Suprapubic skin (tissue), 4 donors: ENCODE results near the gene SCAPER. TPM values are rescaled to one million over a fixed set of nuclear protein-coding genes. Genes with fewer than 3 reads are reported as not detected.
A peak's percentile ranks its signal among the peaks of the same experiment; 100 is the strongest.
"Not testable (repeated sequence)": the region's sequence is repeated elsewhere in the genome, so short reads cannot be mapped to it uniquely, and the experiment has no call there.

Experiments
- DNase-seq, 2 donors: peaks; one replicate each; pipeline ENCODE4 v3.0.0-alpha.2; 2019; ENCODE audit warnings: low spot score in 2 of 2
- H3K27ac ChIP-seq: fragments of 200-600 bp; sonication (generic); one replicate; pipeline ENCODE4 v1.5.1; 2019
- H3K27me3 ChIP-seq: fragments of 200-600 bp; sonication (generic); one replicate; pipeline ENCODE4 v1.5.1; 2019
- H3K36me3 ChIP-seq: fragments of 200-600 bp; sonication (generic); one replicate; pipeline ENCODE4 v1.5.1; 2019
- H3K4me1 ChIP-seq: fragments of 200-600 bp; sonication (generic); one replicate; pipeline ENCODE4 v1.5.1; 2019
- H3K4me3 ChIP-seq: fragments of 200-600 bp; sonication (generic); one replicate; pipeline ENCODE4 v1.5.1; 2019; ENCODE audit warnings: mild to moderate bottlenecking
- H3K9me3 ChIP-seq: fragments of 200-600 bp; sonication (generic); one replicate; pipeline ENCODE4 v1.5.1; 2019
- EP300 ChIP-seq: sonication (generic); formaldehyde crosslinking; IDR thresholded peaks from one replicate; pipeline ENCODE4 v1.6.1; 2017; ENCODE audit warnings: antibody characterized with exemption
- POLR2A ChIP-seq, 2 donors: fragments of 450-650 bp; IDR thresholded peaks; one replicate each; pipeline ENCODE4 v1.6.1; 2017; ENCODE audit warnings: antibody characterized with exemption in 2 of 2, mild to moderate bottlenecking in 2 of 2, moderate library complexity in 2 of 2
- POLR2AphosphoS5 ChIP-seq, 3 donors: sonication (generic); formaldehyde crosslinking; IDR thresholded peaks; one replicate each; pipeline ENCODE4 v1.6.1; 2017; ENCODE audit warnings: antibody characterized with exemption in 3 of 3
- WGBS: methylation state at CpG from one replicate; pipeline ENCODE4 v1.1.5; 2018; 5-methylcytosine and 5-hydroxymethylcytosine counted together
- total RNA-seq, 4 donors: library from RNA; depleted of rRNA; stranded (reverse); fragments of >200 nt; gene quantifications; one replicate each; pipeline ENCODE4 v1.1.0, GENCODE V29; 2016
- TF ChIP-seq, protein P1 (sequence below), 2 donors: fragments of 200-600 bp in 1 of 2; fragments of 450-650 bp in 1 of 2; sonication (generic) in 1 of 2; IDR thresholded peaks; one replicate each; pipeline ENCODE4 v1.5.1; 2016 to 2019; ENCODE audit warnings: antibody characterized with exemption in 2 of 2, mild to moderate bottlenecking in 1 of 2, moderate library complexity in 1 of 2

Gene SCAPER
- total RNA-seq, 4 donors from 2014 or later, result 26.3 to 61.4 (median 37.3) TPM

DNA sequence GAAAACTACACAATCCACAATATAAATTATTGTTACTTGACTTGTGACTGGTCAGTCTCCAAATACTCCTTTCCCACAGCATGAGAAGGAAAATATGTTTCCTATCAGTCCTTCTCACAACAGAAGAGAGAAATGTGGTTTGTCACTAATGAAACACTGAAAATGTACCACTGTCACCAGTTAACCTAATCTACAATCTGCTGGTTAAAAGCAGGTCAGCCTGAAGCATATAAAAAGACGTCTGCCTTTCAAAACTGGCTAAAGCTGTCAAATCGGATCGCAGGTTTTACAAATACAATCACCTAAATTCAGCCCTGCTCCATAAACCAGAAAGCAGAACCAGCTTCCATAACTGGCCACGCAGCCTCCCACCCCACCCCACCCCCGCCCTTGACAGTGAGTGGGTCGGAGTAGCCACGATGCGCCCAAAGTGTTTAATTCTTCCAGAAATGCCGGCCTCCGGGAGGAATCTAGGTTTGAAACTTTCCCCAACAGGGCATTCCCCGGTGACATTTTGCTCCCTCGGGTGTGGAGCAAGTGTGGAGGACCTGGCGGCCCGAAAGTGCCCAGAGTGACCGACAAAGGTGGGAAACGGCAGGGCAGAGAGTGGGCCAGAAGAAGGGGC, 594.6 kb downstream of the SCAPER start:
- Histone ChIP-seq H3K4me3 (peak overlapping the region; percentile 55), H3K9me3 (no peaks in the 10 kb centered on the region), H3K36me3 (no peaks in the 10 kb centered on the region), H3K27ac (peak overlapping the region; percentile 75), H3K4me1 (peaks cover 41% of the 10 kb centered on the region), H3K27me3 (no peaks in the 10 kb centered on the region)
- TF ChIP-seq, protein P1, sequence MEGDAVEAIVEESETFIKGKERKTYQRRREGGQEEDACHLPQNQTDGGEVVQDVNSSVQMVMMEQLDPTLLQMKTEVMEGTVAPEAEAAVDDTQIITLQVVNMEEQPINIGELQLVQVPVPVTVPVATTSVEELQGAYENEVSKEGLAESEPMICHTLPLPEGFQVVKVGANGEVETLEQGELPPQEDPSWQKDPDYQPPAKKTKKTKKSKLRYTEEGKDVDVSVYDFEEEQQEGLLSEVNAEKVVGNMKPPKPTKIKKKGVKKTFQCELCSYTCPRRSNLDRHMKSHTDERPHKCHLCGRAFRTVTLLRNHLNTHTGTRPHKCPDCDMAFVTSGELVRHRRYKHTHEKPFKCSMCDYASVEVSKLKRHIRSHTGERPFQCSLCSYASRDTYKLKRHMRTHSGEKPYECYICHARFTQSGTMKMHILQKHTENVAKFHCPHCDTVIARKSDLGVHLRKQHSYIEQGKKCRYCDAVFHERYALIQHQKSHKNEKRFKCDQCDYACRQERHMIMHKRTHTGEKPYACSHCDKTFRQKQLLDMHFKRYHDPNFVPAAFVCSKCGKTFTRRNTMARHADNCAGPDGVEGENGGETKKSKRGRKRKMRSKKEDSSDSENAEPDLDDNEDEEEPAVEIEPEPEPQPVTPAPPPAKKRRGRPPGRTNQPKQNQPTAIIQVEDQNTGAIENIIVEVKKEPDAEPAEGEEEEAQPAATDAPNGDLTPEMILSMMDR (IDR thresholded peaks at IDR 0.05), result no peak
- TF ChIP-seq POLR2AphosphoS5 (IDR thresholded peaks at IDR 0.05) (no peak), EP300 (no peak), POLR2A (IDR thresholded peaks at IDR 0.05) (no peak)
- under 1% methylated on average over 16 of the region's 16 CpGs for WGBS
- no peak for DNase-seq

DNA sequence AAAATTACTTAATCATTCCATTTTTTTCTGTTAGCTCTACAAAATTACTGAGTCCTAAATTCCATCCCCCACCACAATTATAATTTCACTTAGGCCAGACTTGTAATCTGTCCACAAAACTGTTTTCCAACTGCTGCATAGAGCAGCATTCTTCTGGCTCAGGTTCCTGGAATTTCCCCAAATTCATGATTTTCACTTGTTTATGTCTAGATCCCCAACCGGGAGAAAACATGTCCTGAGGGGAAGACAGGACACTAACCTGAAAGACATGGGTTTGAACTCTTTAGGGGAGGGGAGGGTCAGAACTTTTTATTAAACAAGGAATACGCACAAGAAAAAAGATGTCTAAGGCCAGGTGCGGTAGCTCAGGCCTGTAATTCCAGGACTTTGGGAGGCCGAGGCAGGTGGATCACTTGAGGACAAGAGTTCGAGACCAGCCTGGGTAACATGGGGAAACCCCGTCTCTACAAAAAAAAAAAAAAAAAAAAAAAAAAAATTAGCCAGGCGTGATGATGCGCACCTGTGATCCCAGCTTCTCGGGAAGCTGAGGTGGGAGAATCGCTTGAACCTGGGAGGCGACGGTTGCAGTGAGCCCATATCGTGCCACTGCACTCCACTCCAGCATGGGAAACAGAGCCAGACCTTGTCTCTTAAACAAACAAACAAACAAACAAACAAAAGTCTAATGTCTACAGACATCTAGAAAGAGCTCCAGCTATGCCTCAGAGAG, 595.4 kb downstream of the SCAPER start:
- TF ChIP-seq POLR2AphosphoS5 (IDR thresholded peaks at IDR 0.05) (no peak), EP300 (no peak), POLR2A (IDR thresholded peaks at IDR 0.05) (no peak)
- TF ChIP-seq, protein P1 (IDR thresholded peaks at IDR 0.05), result no peak
- no peaks in the 10 kb centered on the region for H3K36me3 ChIP-seq
- no peak overlapping the region for H3K27ac ChIP-seq
- no peak for DNase-seq
- 67% methylated on average over 13 of the region's 13 CpGs for WGBS
- H3K27me3 ChIP-seq, result no peaks in the 10 kb centered on the region
- H3K9me3 ChIP-seq, result no peaks in the 10 kb centered on the region
- peak overlapping the region; percentile 55 for H3K4me3 ChIP-seq
- peaks cover 41% of the 10 kb centered on the region for H3K4me1 ChIP-seq

DNA sequence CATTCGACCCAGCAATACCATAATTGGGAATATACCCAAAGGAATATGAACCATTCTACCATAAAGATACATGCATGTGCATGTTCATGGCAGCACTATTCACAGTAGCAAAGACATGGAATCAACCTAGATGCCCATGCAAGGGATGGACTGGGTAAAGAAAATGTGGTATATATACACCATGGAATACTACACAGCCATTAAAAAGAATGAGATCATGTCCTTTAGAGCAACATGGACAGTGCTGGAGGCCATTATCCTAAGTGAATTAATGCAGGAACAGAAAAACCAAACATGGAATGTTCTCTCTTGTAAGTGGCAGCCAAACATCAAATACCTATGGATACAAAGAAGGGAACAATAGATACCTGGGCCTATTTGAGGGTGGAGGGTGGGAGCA, 601.2 kb downstream of the SCAPER start:
- no peaks in the 10 kb centered on the region for H3K9me3 ChIP-seq
- no peaks in the 10 kb centered on the region for H3K27me3 ChIP-seq
- no peak overlapping the region for H3K4me3 ChIP-seq
- WGBS, result 100% methylated on average over 1 of the region's 1 CpG
- no peak for DNase-seq
- H3K36me3 ChIP-seq, result no peaks in the 10 kb centered on the region
- TF ChIP-seq POLR2AphosphoS5 (IDR thresholded peaks at IDR 0.05), result no peak
- no peak for TF ChIP-seq POLR2A (IDR thresholded peaks at IDR 0.05)
- no peak for TF ChIP-seq EP300
- TF ChIP-seq, protein P1 (IDR thresholded peaks at IDR 0.05), result no peak
- H3K27ac ChIP-seq, result no peak overlapping the region
- peaks cover 8% of the 10 kb centered on the region for H3K4me1 ChIP-seq

DNA sequence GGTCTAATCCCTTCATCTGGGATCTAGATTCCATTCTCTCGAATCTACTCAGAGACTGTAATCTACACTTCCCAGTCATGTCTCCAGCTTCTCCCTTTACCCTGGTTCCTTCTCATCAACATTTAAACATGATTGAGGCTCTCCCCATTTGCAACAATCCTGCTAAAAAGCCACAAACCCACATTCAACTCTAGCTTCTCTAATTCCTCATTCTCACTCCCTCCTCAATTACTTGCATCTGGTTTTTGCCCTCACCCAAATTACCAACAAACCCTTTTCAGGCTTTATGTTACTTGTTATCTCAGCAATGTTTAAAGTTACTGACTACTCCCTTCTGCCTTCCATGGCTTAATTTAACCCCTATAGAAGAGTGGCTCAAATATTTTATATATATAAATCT, 605.4 kb downstream of the SCAPER start:
- Histone ChIP-seq H3K36me3 (no peaks in the 10 kb centered on the region), H3K9me3 (no peaks in the 10 kb centered on the region), H3K27ac (no peak overlapping the region), H3K4me1 (peaks cover 4% of the 10 kb centered on the region), H3K27me3 (no peaks in the 10 kb centered on the region), H3K4me3 (no peak overlapping the region)
- DNase-seq, result no peak
- 70% methylated on average over 1 of the region's 1 CpG for WGBS
- TF ChIP-seq EP300 (no peak), POLR2A (IDR thresholded peaks at IDR 0.05) (no peak), POLR2AphosphoS5 (IDR thresholded peaks at IDR 0.05) (no peak)
- TF ChIP-seq, protein P1 (IDR thresholded peaks at IDR 0.05), result no peak

DNA sequence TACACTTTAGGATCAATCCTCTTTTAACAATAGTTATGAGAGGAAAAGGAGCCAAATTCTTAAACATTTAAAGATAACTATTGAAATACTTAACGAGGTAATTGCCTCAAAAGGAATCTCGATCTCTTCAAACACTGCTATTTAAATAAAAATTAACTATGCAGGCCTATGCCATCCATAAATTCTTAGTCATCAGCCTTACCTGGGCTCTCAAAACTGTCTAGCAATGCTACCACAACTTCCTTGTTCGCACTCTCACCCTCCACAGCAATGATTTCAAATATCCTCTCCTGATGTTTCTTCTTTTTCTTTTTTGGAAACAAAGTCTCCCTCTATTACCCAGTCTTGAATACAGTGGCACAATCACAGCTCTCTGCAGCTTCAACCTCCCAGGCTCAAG, 606.2 kb downstream of the SCAPER start:
- Histone ChIP-seq H3K9me3 (no peaks in the 10 kb centered on the region), H3K36me3 (no peaks in the 10 kb centered on the region), H3K27ac (no peak overlapping the region), H3K4me3 (no peak overlapping the region), H3K27me3 (no peaks in the 10 kb centered on the region), H3K4me1 (peaks cover 4% of the 10 kb centered on the region)
- WGBS, result 68% methylated on average over 3 of the region's 3 CpGs
- TF ChIP-seq, protein P1 (IDR thresholded peaks at IDR 0.05), result no peak
- TF ChIP-seq POLR2AphosphoS5 (IDR thresholded peaks at IDR 0.05), result no peak
- TF ChIP-seq EP300, result no peak
- no peak for TF ChIP-seq POLR2A (IDR thresholded peaks at IDR 0.05)
- no peak for DNase-seq

DNA sequence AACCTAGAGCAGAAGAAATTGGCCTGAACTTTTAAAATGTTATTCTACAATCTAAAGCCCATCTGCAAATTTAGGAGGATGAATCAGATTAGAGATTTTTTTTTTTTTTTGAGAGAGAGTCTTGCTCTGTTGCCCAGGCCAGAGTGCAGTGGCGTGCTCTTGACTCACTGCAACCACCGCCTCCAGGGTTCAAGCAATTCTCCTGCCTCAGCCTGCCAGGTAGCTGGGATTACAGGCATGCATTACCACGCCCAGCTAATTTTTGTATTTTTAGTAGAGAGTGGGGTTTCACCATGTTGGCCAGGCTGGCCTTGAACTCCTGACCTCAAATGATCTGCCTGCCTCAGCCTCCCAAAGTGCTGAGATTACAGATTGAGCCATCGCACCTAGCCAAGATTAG, 607.2 kb downstream of the SCAPER start:
- not testable (repeated sequence) for DNase-seq, H3K4me3 ChIP-seq, H3K27me3 ChIP-seq, H3K27ac ChIP-seq, H3K4me1 ChIP-seq, H3K36me3 ChIP-seq, H3K9me3 ChIP-seq
- 72% methylated on average over 4 of the region's 4 CpGs for WGBS
